Measurements from ENCODE around the gene RNF167.

The RNF167 gene

DNA sequence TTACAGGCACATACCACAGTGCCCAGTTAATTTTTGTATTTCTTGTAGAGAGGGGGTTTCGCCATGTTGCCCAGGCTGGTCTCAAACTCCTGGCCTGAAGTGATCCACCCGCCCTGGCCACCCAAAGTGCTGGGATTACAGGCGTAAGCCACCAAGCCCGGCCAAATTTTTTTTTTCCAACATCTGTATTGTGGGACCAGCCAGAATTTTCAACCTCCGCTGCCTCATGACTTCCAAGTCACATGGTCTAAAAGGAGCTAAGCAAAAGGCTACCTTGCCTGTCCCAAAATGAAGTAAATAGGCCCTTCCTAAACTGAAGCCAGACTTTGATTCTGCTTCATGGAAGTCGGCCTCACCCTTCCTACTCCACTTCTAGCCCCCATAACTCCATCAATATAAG, 31.8 kb downstream of the RNF167 start:
- TF ChIP-seq EGR1 (IDR thresholded peaks at IDR 0.05) (no peak), RAD21 (IDR thresholded peaks at IDR 0.05; ENCODE audit: low read depth) (no peak), TCF12 (IDR thresholded peaks at IDR 0.05; ENCODE audit: low read depth) (no peak), ZBTB7A (IDR thresholded peaks at IDR 0.05; ENCODE audit: low read depth) (no peak), NFIC (IDR thresholded peaks at IDR 0.05) (no peak), YY1 (IDR thresholded peaks at IDR 0.05; ENCODE audit: low read depth) (no peak), EP300 (IDR thresholded peaks at IDR 0.05; ENCODE audit: borderline replicate concordance) (no peak), TAF1 (IDR thresholded peaks at IDR 0.05; ENCODE audit: low read depth) (no peak)
- TF ChIP-seq, protein P1, sequence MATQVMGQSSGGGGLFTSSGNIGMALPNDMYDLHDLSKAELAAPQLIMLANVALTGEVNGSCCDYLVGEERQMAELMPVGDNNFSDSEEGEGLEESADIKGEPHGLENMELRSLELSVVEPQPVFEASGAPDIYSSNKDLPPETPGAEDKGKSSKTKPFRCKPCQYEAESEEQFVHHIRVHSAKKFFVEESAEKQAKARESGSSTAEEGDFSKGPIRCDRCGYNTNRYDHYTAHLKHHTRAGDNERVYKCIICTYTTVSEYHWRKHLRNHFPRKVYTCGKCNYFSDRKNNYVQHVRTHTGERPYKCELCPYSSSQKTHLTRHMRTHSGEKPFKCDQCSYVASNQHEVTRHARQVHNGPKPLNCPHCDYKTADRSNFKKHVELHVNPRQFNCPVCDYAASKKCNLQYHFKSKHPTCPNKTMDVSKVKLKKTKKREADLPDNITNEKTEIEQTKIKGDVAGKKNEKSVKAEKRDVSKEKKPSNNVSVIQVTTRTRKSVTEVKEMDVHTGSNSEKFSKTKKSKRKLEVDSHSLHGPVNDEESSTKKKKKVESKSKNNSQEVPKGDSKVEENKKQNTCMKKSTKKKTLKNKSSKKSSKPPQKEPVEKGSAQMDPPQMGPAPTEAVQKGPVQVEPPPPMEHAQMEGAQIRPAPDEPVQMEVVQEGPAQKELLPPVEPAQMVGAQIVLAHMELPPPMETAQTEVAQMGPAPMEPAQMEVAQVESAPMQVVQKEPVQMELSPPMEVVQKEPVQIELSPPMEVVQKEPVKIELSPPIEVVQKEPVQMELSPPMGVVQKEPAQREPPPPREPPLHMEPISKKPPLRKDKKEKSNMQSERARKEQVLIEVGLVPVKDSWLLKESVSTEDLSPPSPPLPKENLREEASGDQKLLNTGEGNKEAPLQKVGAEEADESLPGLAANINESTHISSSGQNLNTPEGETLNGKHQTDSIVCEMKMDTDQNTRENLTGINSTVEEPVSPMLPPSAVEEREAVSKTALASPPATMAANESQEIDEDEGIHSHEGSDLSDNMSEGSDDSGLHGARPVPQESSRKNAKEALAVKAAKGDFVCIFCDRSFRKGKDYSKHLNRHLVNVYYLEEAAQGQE (IDR thresholded peaks at IDR 0.05; ENCODE audit: low read depth), result no peak

DNA sequence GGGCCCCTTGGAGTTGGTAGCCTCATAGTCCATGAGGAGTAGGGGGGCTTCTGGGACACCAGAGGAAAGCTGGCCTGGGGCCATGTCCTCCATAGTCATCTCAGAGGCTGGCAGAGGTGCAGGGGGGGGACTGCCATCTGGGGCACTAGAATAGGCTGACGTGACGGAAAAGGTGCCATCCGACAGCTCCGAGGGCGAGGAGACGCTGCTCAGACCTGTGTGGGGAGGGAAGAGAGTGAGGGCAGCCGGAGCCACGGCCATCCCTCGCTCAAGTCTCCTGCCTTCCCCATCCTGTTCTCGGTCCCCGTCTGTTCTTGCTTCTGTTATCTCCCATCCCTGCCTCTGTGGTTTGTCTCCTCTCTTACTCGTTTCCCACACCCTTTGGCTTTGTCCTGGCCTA, 32.3 kb downstream of the RNF167 start:
- TF ChIP-seq ZBTB7A (IDR thresholded peaks at IDR 0.05; ENCODE audit: low read depth) (no peak), RAD21 (IDR thresholded peaks at IDR 0.05; ENCODE audit: low read depth) (no peak), EP300 (IDR thresholded peaks at IDR 0.05; ENCODE audit: borderline replicate concordance) (no peak), CEBPB (IDR thresholded peaks at IDR 0.05) (no peak), YY1 (IDR thresholded peaks at IDR 0.05; ENCODE audit: low read depth) (no peak), EGR1 (IDR thresholded peaks at IDR 0.05) (no peak), TCF12 (IDR thresholded peaks at IDR 0.05; ENCODE audit: low read depth) (no peak), CREB1 (IDR thresholded peaks at IDR 0.05; ENCODE audit: low read depth) (no peak)
- TF ChIP-seq, protein P2, sequence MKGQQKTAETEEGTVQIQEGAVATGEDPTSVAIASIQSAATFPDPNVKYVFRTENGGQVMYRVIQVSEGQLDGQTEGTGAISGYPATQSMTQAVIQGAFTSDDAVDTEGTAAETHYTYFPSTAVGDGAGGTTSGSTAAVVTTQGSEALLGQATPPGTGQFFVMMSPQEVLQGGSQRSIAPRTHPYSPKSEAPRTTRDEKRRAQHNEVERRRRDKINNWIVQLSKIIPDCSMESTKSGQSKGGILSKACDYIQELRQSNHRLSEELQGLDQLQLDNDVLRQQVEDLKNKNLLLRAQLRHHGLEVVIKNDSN (IDR thresholded peaks at IDR 0.05), result no peak
- TF ChIP-seq, protein P1 (IDR thresholded peaks at IDR 0.05; ENCODE audit: low read depth), result no peak

DNA sequence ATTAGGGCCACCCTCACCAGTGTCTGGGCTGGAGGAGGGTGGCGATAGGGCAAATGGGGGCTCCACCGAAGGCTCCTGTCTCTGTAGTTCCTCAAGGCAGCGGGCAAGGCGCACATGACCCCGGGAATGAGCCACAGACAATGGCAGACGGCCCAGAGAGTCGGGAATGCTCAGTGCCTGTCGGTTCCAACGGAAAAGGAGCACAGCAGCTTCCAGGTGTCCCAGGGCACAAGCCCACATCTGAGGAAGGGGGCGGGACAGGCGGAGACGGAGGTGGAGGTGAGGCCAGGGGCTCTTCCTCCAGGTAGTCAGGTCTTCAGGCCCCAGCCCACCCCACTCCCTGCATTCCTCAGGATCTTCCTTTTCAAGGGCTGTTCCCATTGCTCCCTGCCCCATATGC, 32.7 kb downstream of the RNF167 start:
- TF ChIP-seq EP300 (IDR thresholded peaks at IDR 0.05; ENCODE audit: borderline replicate concordance) (no peak), CEBPB (IDR thresholded peaks at IDR 0.05) (no peak), TEAD4 (IDR thresholded peaks at IDR 0.05) (no peak), EGR1 (IDR thresholded peaks at IDR 0.05) (no peak), TAF1 (IDR thresholded peaks at IDR 0.05; ENCODE audit: low read depth) (no peak), YY1 (IDR thresholded peaks at IDR 0.05; ENCODE audit: low read depth) (no peak), FOXM1 (IDR thresholded peaks at IDR 0.05; ENCODE audit: borderline replicate concordance, low read depth) (no peak), NFIC (IDR thresholded peaks at IDR 0.05) (no peak), CREB1 (IDR thresholded peaks at IDR 0.05; ENCODE audit: low read depth) (no peak)
- TF ChIP-seq, protein P1 (IDR thresholded peaks at IDR 0.05; ENCODE audit: low read depth), result no peak
- TF ChIP-seq, protein P3, sequence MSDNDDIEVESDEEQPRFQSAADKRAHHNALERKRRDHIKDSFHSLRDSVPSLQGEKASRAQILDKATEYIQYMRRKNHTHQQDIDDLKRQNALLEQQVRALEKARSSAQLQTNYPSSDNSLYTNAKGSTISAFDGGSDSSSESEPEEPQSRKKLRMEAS (IDR thresholded peaks at IDR 0.05), result no peak

DNA sequence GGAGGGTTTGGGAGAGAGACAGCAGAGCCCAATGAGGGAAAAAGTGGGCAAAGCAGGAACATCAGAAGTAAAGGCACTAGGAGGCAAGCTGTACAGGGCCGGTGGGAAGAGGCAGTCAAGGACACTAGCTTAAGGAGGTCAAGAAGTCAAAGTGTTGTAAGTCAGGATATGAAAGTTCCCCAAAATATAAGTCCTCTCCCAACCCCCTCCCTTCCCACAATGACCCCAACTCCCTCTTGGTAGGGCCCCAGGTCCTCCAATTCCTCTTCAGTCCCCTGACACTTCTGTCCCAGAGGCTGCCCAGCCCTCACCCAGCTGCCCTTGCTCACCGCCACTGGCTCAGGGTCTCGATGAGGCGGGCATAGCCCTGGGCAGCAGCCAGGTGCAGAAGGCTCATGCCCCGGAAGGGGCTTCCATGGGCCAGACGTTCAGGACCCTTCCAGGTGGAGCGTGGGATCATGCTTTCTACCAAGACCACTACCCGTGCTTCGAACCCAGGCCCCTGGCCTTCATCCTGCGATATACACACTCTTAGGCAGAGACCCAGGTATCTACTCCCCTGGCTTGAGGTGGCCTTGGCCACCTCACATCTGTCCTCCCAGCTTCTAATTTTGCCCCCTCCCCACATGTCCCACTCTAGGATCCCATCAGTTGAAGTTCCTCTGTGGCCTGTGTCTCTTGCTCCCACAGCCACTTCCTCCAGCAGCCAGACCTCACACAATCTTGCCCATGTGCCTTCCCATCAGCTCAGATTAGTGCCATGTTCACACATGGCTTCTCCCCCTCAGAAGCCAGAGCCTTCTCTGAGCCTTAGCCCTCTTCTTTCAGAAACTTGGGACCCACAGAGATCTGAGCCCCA, 33.4 kb downstream of the RNF167 start:
- TF ChIP-seq, protein P3 (IDR thresholded peaks at IDR 0.05), result no peak
- TF ChIP-seq, protein P2 (IDR thresholded peaks at IDR 0.05), result no peak
